GM12878 (cell line): ENCODE data around the gene ADCY5. TPM values are rescaled to one million over a fixed set of nuclear protein-coding genes. Genes with fewer than 3 reads are reported as not detected.

Experiments used
- CBFB ChIP-seq: IDR thresholded peaks from 2 replicates; pipeline ENCODE4 v1.6.1; 2016; ENCODE audit warnings: antibody characterized with exemption, low read depth
- ETV6 ChIP-seq, 2 experiments: fragments of 450-650 bp in 1 of 2; IDR thresholded peaks in 1 of 2; conservative IDR thresholded peaks in 1 of 2; 2 replicates each; pipeline ENCODE4 v1.6.1; 2014; ENCODE audit warnings: antibody characterized with exemption in 1 of 2, borderline replicate concordance in 1 of 2, low read depth in 1 of 2, mild to moderate bottlenecking in 1 of 2, moderate library complexity in 1 of 2
- FOS ChIP-seq: IDR thresholded peaks from 3 replicates; pipeline ENCODE4 v1.6.1; 2011; ENCODE audit warnings: borderline replicate concordance; ENCODE audit not compliant: insufficient read length; ENCODE audit errors: extremely low read depth
- KDM1A ChIP-seq: fragments of 200-600 bp; sonication (generic); IDR thresholded peaks from 2 replicates; pipeline ENCODE4 v1.6.1; 2016; ENCODE audit warnings: borderline replicate concordance
- NBN ChIP-seq: fragments of 450-650 bp; IDR thresholded peaks from 2 replicates; pipeline ENCODE4 v1.6.1; 2016
- PML ChIP-seq: IDR thresholded peaks from 2 replicates; pipeline ENCODE4 v1.6.1; 2012; ENCODE audit warnings: low read length, inconsistent platforms
- POLR2A ChIP-seq: IDR thresholded peaks from 2 replicates; pipeline ENCODE4 v1.6.1; 2011; ENCODE audit warnings: low read depth, mild to moderate bottlenecking, low read length
- POLR2AphosphoS2 ChIP-seq: IDR thresholded peaks from 2 replicates; pipeline ENCODE4 v1.6.1; 2011; ENCODE audit warnings: low read depth, mild to moderate bottlenecking, low read length, improper control_type of control experiment, moderate library complexity
- STAT1 ChIP-seq: fragments of 450-650 bp; conservative IDR thresholded peaks from 2 replicates; pipeline ENCODE4 v1.6.1; 2014; ENCODE audit warnings: antibody characterized with exemption, mild to moderate bottlenecking
- USF1 ChIP-seq: IDR thresholded peaks from 2 replicates; pipeline ENCODE4 v1.6.1; 2011; ENCODE audit warnings: borderline replicate concordance, low read depth, mild to moderate bottlenecking, moderate library complexity, mixed read lengths, low read length; ENCODE audit not compliant: insufficient read depth; ENCODE audit errors: extremely low read length
- ZBTB40 ChIP-seq: fragments of 450-650 bp; IDR thresholded peaks from 2 replicates; pipeline ENCODE4 v1.6.1; 2016; ENCODE audit warnings: mild to moderate bottlenecking, moderate library complexity, borderline replicate concordance
- ZNF207 ChIP-seq: fragments of 450-650 bp; IDR thresholded peaks from 2 replicates; pipeline ENCODE4 v1.6.1; 2014; ENCODE audit warnings: antibody characterized with exemption, mild to moderate bottlenecking, borderline replicate concordance
- polyA plus RNA-seq, 11 experiments: library from polyadenylated mRNA; depleted of rRNA in 4 of 11; unstranded in 6 of 11; stranded (reverse) in 5 of 11; fragments of >200 nt; fragmentation: Nextera tagmentation in 4 of 11; fragmentation: Illumina TruSeq in 1 of 11; extraction: Ambion mirVana in 4 of 11; extraction: Trizol in 1 of 11; gene quantifications; 1 replicate in 1 of 11; 2 replicates in 10 of 11; pipeline versions ENCODE4 v1.2.1 to v1.2.3, GENCODE V29; 2011 to 2016; ENCODE audit warnings: inconsistent platforms in 2 of 11, missing spikeins in 2 of 11, low read depth in 1 of 11
- total RNA-seq, 4 experiments: library from RNA; depleted of rRNA in 3 of 4; stranded (reverse); fragments of >200 nt in 3 of 4; fragmentation: Illumina TruSeq in 1 of 4; extraction: Trizol in 1 of 4; gene quantifications; 2 replicates each; pipeline versions ENCODE4 v1.2.1 to v1.2.3, GENCODE V29; 2013 to 2021
- TF ChIP-seq, protein P1 (sequence below): fragments of 150-350 bp; IDR thresholded peaks from 2 replicates; pipeline ENCODE4 v1.6.1; 2014; ENCODE audit warnings: mild to moderate bottlenecking, low read depth, low read length
- TF ChIP-seq, protein P2 (sequence below): fragments of 450-650 bp; IDR thresholded peaks from 2 replicates; pipeline ENCODE4 v1.6.1; 2017; ENCODE audit warnings: mild to moderate bottlenecking, moderate library complexity

ADCY5 gene
- total and polyA plus RNA-seq, 10 of the 15 experiments (the other 5 are each of a cell fraction or from before 2014, with no cell fraction given): under 0.01 to 0.24 (median 0.02) TPM; not detected in 4

GRCh38 chr3:123389628-123389918 is 59.3 kb downstream of the ADCY5 start (continued):
- TF ChIP-seq ZBTB40 (no peak), ZNF207 (no peak), USF1 (no peak), KDM1A (no peak), POLR2AphosphoS2 (no peak), FOS (no peak), POLR2A (no peak), CBFB (no peak), NBN (no peak), STAT1 (no peak), ETV6 (conservative IDR thresholded peaks at IDR 0.05 in 1 of 2, IDR thresholded peaks at IDR 0.05 in 1 of 2; ENCODE audit: borderline replicate concordance in 1 of 2, low read depth in 1 of 2) (no peak), PML (no peak)
- TF ChIP-seq, protein P1, sequence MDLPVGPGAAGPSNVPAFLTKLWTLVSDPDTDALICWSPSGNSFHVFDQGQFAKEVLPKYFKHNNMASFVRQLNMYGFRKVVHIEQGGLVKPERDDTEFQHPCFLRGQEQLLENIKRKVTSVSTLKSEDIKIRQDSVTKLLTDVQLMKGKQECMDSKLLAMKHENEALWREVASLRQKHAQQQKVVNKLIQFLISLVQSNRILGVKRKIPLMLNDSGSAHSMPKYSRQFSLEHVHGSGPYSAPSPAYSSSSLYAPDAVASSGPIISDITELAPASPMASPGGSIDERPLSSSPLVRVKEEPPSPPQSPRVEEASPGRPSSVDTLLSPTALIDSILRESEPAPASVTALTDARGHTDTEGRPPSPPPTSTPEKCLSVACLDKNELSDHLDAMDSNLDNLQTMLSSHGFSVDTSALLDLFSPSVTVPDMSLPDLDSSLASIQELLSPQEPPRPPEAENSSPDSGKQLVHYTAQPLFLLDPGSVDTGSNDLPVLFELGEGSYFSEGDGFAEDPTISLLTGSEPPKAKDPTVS: no peak
- TF ChIP-seq, protein P2, sequence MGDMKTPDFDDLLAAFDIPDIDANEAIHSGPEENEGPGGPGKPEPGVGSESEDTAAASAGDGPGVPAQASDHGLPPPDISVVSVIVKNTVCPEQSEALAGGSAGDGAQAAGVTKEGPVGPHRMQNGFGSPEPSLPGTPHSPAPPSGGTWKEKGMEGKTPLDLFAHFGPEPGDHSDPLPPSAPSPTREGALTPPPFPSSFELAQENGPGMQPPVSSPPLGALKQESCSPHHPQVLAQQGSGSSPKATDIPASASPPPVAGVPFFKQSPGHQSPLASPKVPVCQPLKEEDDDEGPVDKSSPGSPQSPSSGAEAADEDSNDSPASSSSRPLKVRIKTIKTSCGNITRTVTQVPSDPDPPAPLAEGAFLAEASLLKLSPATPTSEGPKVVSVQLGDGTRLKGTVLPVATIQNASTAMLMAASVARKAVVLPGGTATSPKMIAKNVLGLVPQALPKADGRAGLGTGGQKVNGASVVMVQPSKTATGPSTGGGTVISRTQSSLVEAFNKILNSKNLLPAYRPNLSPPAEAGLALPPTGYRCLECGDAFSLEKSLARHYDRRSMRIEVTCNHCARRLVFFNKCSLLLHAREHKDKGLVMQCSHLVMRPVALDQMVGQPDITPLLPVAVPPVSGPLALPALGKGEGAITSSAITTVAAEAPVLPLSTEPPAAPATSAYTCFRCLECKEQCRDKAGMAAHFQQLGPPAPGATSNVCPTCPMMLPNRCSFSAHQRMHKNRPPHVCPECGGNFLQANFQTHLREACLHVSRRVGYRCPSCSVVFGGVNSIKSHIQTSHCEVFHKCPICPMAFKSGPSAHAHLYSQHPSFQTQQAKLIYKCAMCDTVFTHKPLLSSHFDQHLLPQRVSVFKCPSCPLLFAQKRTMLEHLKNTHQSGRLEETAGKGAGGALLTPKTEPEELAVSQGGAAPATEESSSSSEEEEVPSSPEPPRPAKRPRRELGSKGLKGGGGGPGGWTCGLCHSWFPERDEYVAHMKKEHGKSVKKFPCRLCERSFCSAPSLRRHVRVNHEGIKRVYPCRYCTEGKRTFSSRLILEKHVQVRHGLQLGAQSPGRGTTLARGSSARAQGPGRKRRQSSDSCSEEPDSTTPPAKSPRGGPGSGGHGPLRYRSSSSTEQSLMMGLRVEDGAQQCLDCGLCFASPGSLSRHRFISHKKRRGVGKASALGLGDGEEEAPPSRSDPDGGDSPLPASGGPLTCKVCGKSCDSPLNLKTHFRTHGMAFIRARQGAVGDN: no peak
